ENCODE measurements around the gene INO80E. TPM values are rescaled to one million over a fixed set of nuclear protein-coding genes. Genes with fewer than 3 reads are reported as not detected.

The INO80E gene
- total RNA-seq, 1 experiment from 2014 or later = 104 TPM

DNA sequence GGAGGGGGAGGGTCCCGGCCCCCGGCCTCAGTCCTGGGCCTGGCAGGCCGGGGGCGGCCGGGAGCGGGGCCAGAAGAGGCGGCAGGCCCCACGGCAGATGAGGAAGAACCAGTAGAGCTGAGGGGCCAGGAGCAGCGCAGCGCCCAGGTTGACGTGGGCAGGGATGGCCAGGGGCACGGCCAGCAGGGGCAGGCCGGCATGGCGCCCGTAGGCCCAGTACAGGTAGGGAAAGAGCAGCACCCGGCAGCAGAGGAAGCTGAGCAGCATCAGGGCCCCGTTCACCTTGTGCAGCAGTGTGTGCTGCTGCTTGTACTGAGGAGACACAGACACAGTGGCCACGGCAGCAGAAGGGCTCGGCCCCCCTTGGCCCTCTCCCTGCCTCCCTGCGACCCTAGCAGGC, 29.1 kb downstream of the INO80E start:
- in situ Hi-C loops (cut with HindIII; ENCODE audit: low pct_unique_long_range_greater_than_20kb, low sequenced_read_pairs) = no loop called here

DNA sequence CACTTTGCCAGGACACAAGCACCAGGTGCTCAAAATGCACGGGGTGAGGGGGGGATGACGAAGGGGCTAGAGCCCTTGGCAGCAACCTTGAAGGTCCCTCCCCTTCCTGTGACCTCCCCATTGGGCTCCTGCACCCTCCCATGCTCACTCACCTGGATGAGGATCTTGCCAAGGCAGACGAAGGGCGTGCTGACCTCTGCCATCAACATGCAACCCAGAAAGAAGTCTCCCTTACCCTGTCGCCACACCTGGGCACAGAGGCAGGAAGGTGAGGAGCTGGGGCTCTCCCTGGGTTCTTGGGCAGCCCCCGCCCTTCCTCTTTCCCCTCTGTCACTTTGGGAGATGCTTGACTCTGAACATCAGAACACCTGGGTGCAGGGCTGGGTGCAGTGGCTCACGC, 29.5 kb downstream of the INO80E start:
- H3K36me3 ChIP-seq (ENCODE audit: control insufficient read depth, insufficient read depth, low read length) = no peaks in the 10 kb centered on the region
- no peaks in the 10 kb centered on the region for H3K27me3 ChIP-seq (ENCODE audit: control insufficient read depth, insufficient read depth, low read length)
- no TSS peak for BruUV-seq (replicated peaks)
- no peak for ATAC-seq
- no peak for TF ChIP-seq TCF7L2 (IDR thresholded peaks at IDR 0.05; ENCODE audit: low read depth, low read length)
- TF ChIP-seq SIN3A (IDR thresholded peaks at IDR 0.05; ENCODE audit: borderline replicate concordance, insufficient read depth, low read depth, low read length) = no peak
- TF ChIP-seq, protein P1, sequence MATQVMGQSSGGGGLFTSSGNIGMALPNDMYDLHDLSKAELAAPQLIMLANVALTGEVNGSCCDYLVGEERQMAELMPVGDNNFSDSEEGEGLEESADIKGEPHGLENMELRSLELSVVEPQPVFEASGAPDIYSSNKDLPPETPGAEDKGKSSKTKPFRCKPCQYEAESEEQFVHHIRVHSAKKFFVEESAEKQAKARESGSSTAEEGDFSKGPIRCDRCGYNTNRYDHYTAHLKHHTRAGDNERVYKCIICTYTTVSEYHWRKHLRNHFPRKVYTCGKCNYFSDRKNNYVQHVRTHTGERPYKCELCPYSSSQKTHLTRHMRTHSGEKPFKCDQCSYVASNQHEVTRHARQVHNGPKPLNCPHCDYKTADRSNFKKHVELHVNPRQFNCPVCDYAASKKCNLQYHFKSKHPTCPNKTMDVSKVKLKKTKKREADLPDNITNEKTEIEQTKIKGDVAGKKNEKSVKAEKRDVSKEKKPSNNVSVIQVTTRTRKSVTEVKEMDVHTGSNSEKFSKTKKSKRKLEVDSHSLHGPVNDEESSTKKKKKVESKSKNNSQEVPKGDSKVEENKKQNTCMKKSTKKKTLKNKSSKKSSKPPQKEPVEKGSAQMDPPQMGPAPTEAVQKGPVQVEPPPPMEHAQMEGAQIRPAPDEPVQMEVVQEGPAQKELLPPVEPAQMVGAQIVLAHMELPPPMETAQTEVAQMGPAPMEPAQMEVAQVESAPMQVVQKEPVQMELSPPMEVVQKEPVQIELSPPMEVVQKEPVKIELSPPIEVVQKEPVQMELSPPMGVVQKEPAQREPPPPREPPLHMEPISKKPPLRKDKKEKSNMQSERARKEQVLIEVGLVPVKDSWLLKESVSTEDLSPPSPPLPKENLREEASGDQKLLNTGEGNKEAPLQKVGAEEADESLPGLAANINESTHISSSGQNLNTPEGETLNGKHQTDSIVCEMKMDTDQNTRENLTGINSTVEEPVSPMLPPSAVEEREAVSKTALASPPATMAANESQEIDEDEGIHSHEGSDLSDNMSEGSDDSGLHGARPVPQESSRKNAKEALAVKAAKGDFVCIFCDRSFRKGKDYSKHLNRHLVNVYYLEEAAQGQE (IDR thresholded peaks at IDR 0.05; ENCODE audit: insufficient read depth in 1 of 2, low read depth in 2 of 2, low read length in 1 of 2) = no peak
- no peak for TF ChIP-seq POLR2AphosphoS5 (IDR thresholded peaks at IDR 0.05; ENCODE audit: low read depth, low read length)
- TF ChIP-seq, protein P2, sequence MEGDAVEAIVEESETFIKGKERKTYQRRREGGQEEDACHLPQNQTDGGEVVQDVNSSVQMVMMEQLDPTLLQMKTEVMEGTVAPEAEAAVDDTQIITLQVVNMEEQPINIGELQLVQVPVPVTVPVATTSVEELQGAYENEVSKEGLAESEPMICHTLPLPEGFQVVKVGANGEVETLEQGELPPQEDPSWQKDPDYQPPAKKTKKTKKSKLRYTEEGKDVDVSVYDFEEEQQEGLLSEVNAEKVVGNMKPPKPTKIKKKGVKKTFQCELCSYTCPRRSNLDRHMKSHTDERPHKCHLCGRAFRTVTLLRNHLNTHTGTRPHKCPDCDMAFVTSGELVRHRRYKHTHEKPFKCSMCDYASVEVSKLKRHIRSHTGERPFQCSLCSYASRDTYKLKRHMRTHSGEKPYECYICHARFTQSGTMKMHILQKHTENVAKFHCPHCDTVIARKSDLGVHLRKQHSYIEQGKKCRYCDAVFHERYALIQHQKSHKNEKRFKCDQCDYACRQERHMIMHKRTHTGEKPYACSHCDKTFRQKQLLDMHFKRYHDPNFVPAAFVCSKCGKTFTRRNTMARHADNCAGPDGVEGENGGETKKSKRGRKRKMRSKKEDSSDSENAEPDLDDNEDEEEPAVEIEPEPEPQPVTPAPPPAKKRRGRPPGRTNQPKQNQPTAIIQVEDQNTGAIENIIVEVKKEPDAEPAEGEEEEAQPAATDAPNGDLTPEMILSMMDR (IDR thresholded peaks at IDR 0.05) = no peak
- no peaks in the 10 kb centered on the region for H3K9me3 ChIP-seq (ENCODE audit: control insufficient read depth, insufficient read depth, low read depth, low read length)
- no peak overlapping the region for H3K27ac ChIP-seq (ENCODE audit: low read length)
- ChIA-PET POLR2A (interaction anchor here (0.5 kb wide), 1 partner anchor 903 kb away, joined by 6 read pairs; no protein-coding TSS in a partner anchor), CTCF (no interaction called here)
- in situ Hi-C loops (cut with HindIII; ENCODE audit: low pct_unique_long_range_greater_than_20kb, low sequenced_read_pairs) (no loop called here), intact Hi-C loops (cut with micrococcal nuclease; ENCODE audit: unreplicated experiment) (loop anchor here (5.0 to 10.0 kb wide), 2 partner anchors 111 to 333 kb away; no protein-coding TSS in a partner anchor)
- DNase-seq (ENCODE audit: low read depth, low spot score) = no peak
- no peaks in the 10 kb centered on the region; the same call in 1 of the 2 replicates for H3K4me1 ChIP-seq (ENCODE audit: control insufficient read depth, insufficient read depth, low read length)
- no peak overlapping the region for H3K4me3 ChIP-seq (ENCODE audit: low read depth in 2 of 2, low read length in 2 of 2)

More for the DNA sequence above, 29.1 kb downstream of the INO80E start:
- intact Hi-C loops (cut with micrococcal nuclease; ENCODE audit: unreplicated experiment) = loop anchor here (5.0 to 10.0 kb wide), 2 partner anchors 110 to 333 kb away; no protein-coding TSS in a partner anchor
- Histone ChIP-seq H3K9me3 (ENCODE audit: control insufficient read depth, insufficient read depth, low read depth, low read length) (no peaks in the 10 kb centered on the region), H3K4me1 (ENCODE audit: control insufficient read depth, insufficient read depth, low read length) (no peaks in the 10 kb centered on the region; the same call in 1 of the 2 replicates), H3K27ac (ENCODE audit: low read length) (no peak overlapping the region), H3K27me3 (ENCODE audit: control insufficient read depth, insufficient read depth, low read length) (no peaks in the 10 kb centered on the region), H3K4me3 (ENCODE audit: low read depth in 2 of 2, low read length in 2 of 2) (no peak overlapping the region), H3K36me3 (ENCODE audit: control insufficient read depth, insufficient read depth, low read length) (no peaks in the 10 kb centered on the region)
- POLR2A ChIA-PET = interaction anchor here (0.5 kb wide), 1 partner anchor 903 kb away, joined by 6 read pairs; no protein-coding TSS in a partner anchor
- DNase-seq (ENCODE audit: low read depth, low spot score) (no peak), ATAC-seq (no peak)
- BruUV-seq (replicated peaks) = no TSS peak
- CTCF ChIA-PET = no interaction called here
- TF ChIP-seq, protein P1 (IDR thresholded peaks at IDR 0.05; ENCODE audit: insufficient read depth in 1 of 2, low read depth in 2 of 2, low read length in 1 of 2) = no peak
- TF ChIP-seq SIN3A (IDR thresholded peaks at IDR 0.05; ENCODE audit: borderline replicate concordance, insufficient read depth, low read depth, low read length) (no peak), TCF7L2 (IDR thresholded peaks at IDR 0.05; ENCODE audit: low read depth, low read length) (no peak), POLR2AphosphoS5 (IDR thresholded peaks at IDR 0.05; ENCODE audit: low read depth, low read length) (no peak)
- TF ChIP-seq, protein P2 (IDR thresholded peaks at IDR 0.05) = no peak
